Islet precursor cell (in vitro differentiated cells): ENCODE data around the gene TNNI3.
A peak's percentile ranks its signal among the peaks of the same experiment; 100 is the strongest.

Experiments used
- DNase-seq: peaks from one replicate; pipeline ENCODE4 v3.0.0-alpha.2; 2018

TNNI3 gene

GRCh38 chr19:55146078-55146704 lies 11.3 kb downstream of the TNNI3 start:
- no peak for DNase-seq

DNA sequence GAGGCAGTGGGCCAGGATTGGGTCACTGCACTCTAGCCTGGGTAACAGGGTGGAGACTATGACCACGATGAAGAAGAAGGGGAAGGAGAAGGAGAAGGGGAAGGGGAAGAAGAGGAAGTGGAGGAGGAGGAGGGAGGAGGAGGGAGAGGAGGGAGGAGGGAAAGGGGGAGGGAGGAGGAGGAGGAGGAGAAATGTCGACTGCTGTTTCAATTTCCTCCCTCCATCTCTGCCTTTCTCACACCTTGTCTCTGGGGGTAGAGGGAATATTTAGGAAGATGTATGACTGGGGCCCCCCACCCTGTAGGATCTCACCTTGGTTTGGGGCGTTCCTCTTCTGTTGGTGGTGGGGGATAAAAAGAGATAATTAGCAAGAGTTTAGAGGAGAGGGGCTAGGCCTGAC lies 12.3 kb downstream of the TNNI3 start:
- DNase-seq: no peak

DNA sequence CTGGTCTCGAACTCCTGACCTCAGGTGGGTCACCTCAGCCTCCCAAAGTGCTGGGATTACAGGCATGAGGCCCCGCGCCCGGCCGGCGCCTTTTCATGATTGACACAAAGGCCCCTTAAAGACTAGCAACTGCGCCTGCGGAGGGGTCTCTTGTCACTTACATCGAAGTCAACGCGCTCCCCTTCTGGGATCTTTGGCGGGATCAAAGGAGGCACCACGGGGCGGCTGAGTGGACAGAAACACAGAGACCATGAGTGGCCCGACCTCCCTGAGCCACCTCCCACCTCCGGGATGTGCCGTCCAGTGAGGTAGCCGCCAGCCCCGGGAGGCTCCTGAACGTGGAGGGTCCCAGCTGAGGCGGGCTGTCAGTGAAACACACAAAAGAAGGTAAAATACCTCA lies 15.8 kb downstream of the TNNI3 start:
- no peak for DNase-seq

DNA sequence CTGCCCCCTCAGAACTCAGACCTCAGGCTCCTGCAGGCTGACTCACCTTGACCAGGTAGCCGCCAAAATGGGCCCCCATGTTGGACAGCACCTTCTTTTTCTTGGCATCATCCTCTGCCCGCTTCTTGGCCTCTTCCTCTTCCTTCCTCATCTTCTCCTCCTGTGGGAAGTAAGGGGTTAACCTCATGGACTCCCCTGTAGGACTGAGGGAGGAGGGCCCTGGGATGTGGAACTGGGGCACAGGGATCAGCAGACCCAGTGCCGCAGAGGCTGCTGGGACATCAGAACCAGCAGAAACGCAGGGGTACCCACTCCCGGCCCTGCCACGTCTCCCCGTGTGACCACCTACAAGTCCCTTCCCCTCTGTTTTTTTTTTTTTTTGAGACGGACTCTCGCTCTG lies 19.6 kb downstream of the TNNI3 start:
- DNase-seq: no peak

GRCh38 chr19:55136399-55137102 lies 21.0 kb downstream of the TNNI3 start:
- no peak for DNase-seq

DNA sequence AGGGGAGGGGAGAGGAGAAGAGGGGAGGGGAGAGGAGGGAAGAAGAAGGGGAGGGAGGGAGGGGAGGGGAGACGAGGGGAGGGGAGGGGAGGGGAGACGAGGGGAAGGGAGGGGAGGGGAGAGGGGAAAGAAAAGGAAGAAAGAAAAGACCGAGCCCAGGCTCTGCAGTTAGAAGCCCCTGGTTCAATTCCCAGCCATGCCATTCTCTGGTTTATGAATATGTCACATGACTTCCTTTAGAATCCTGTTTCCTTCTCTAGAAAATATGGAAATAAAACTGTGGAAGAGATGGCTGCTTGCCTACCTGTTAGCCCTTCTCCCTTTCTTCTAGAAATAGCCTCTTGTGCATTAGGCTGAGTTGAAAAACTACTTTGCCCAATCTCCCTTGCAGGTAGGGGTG lies 22.8 kb downstream of the TNNI3 start:
- no peak for DNase-seq

DNA sequence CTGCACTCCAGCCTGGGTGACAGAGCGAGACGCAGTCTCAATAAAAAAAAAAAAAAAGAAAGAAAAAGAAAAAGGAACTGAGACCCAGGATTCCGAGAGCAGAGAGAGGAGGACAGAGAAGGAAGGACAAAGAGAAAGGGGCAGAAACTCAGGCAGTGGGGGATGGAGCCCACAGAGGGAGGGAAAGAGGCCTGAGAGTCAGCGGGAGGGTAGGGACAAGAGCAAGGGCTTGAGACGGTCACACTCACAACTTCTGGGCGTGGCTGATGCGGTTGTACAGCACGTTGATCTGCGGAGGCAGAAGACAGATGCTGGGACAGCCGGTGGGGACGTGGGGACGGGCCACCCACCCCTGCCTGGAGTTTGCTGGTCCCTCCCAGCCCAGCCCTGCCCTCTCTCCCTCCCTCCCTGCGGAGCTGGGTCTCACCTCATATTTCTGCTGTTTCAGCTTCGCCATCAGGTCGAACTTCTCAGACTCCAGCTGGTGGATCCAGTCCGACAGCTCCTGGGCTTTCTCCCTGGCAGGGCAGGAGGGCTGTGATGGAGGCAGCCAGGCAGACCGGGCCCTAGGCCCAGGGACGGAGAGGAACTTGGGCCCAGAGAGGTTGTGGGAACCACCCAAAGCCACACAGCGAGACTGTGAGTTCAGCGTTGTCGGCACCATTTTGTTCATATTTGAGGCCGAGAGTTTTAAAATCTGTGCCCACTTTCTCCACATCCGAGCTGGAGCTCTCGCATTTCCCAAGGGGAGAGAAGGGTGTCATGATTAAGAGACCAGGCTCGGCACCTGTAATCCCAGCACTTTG lies 23.7 kb downstream of the TNNI3 start:
- DNase-seq: no peak

GRCh38 chr19:55132453-55133129 lies 24.9 kb downstream of the TNNI3 start:
- DNase-seq: no peak

DNA sequence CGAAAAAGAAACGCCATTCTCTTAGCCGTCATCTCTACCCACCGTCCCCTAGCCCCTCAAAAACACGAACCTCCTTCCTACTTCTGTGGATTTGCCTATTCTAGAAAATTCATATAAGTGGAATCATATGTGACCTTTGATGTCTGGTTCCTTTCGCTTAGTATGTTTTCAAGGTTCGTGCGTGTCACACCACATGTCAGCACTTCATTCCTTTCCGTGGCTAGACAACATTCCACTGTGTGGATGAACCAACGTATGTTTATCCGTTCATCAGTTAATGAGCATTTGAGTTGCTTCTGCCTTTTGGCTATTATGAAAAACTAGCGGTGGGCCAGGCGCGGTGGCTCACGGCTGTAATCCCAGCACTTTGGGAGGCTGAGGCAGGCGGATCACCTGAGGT lies 26.1 kb downstream of the TNNI3 start:
- no peak for DNase-seq

GRCh38 chr19:55119053-55119452 lies 38.5 kb downstream of the TNNI3 start:
- no peak for DNase-seq

GRCh38 chr19:55118401-55118991 lies 39.0 kb downstream of the TNNI3 start:
- DNase-seq: no peak

- peak; percentile 100 for DNase-seq
Measured at GRCh38 chr19:55117663-55118391, 39.7 kb downstream of the TNNI3 start.

- no peak for DNase-seq
Measured at GRCh38 chr19:55116859-55117662, 40.5 kb downstream of the TNNI3 start, which contains the start of gene PPP1R12C. TSS of gene PPP1R12C (minus strand) at chr19:55117637. CDS start at chr19:55117543, 94 bp downstream.

- DNase-seq: peak; percentile 75
Measured at GRCh38 chr19:55116232-55116858, 41.2 kb downstream of the TNNI3 start.

DNA sequence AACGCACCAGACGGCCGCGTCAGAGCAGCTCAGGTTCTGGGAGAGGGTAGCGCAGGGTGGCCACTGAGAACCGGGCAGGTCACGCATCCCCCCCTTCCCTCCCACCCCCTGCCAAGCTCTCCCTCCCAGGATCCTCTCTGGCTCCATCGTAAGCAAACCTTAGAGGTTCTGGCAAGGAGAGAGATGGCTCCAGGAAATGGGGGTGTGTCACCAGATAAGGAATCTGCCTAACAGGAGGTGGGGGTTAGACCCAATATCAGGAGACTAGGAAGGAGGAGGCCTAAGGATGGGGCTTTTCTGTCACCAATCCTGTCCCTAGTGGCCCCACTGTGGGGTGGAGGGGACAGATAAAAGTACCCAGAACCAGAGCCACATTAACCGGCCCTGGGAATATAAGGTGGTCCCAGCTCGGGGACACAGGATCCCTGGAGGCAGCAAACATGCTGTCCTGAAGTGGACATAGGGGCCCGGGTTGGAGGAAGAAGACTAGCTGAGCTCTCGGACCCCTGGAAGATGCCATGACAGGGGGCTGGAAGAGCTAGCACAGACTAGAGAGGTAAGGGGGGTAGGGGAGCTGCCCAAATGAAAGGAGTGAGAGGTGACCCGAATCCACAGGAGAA lies 42.0 kb downstream of the TNNI3 start:
- no peak for DNase-seq

- DNase-seq: no peak
Measured at GRCh38 chr19:55114566-55115145, 42.9 kb downstream of the TNNI3 start.

GRCh38 chr19:55113570-55114039 lies 43.9 kb downstream of the TNNI3 start:
- peak; percentile 96 for DNase-seq

DNA sequence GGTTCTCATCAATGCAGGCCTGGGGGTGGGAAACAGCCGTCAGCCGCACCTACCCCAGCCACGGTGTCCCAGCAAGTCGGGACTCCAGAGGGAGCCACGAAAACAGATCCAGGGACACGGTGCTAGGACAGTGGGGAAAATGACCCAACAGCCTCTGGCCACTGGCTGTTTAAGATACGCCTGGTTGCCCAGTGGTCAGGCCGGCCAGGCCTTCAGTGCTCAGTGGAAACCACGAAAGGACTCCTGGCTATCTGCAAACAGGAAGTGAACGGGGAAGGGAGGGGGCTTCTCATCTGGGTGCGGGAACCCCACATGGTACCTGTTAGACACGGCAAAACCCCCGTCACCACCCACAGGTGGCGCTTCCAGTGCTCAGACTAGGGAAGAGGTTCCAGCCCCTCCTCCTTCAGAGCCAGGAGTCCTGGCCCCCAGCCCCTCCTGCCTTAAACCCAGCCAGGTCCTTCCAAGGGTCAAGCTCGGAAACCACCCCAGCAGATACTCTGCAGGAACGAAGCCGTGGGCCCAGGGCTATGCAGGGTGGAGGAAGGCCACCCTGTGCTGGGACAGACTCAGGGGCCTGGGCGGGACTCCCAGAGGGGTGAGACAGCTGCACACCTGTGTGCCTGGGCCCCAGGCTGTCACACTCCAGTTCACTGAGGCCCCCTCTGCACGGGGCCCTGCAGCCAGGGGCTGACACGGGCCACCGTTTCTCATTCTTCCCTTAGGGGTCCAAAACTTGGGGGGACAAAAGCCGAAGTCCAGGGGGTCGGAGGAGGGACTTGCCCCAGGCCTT lies 44.6 kb downstream of the TNNI3 start:
- no peak for DNase-seq

- no peak for DNase-seq
Measured at GRCh38 chr19:55112246-55112776, 45.2 kb downstream of the TNNI3 start.
